ENCODE measurements around the gene MTMR10. TPM values are rescaled to one million over a fixed set of nuclear protein-coding genes. Genes with fewer than 3 reads are reported as not detected.

MTMR10 gene
- total and polyA plus RNA-seq, 2 experiments from 2014 or later = 4.3 to 11.3 TPM

GRCh38 chr15:31027910-31028578, 36.6 kb upstream of the MTMR10 start:
- no peak overlapping the region for H2AFZ ChIP-seq
- Mint-ChIP-seq H3K4me3 (no peak overlapping the region), H3K36me3 (ENCODE audit: low read depth) (no peaks in the 10 kb centered on the region), H3K27me3 (ENCODE audit: insufficient read depth, low read depth, poor library complexity) (peaks cover 3% of the 10 kb centered on the region), H3K4me1 (peaks cover 26% of the 10 kb centered on the region), H3K27ac (no peak overlapping the region), H3K9me3 (no peaks in the 10 kb centered on the region)
- no peak overlapping the region for H3K27ac ChIP-seq (ENCODE audit: low read depth)
- peak; percentile 28 for ATAC-seq
- TF ChIP-seq, protein P1, sequence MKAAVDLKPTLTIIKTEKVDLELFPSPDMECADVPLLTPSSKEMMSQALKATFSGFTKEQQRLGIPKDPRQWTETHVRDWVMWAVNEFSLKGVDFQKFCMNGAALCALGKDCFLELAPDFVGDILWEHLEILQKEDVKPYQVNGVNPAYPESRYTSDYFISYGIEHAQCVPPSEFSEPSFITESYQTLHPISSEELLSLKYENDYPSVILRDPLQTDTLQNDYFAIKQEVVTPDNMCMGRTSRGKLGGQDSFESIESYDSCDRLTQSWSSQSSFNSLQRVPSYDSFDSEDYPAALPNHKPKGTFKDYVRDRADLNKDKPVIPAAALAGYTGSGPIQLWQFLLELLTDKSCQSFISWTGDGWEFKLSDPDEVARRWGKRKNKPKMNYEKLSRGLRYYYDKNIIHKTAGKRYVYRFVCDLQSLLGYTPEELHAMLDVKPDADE (IDR thresholded peaks at IDR 0.05) = no peak
- no peak for TF ChIP-seq NANOG (IDR thresholded peaks at IDR 0.05; ENCODE audit: borderline replicate concordance)
- H3K27me3 ChIP-seq (ENCODE audit: insufficient read depth) = no peaks in the 10 kb centered on the region
- H3K36me3 ChIP-seq (ENCODE audit: insufficient read depth) = no peaks in the 10 kb centered on the region
- H3K4me2 ChIP-seq = no peak overlapping the region
- no peaks in the 10 kb centered on the region for H3F3A ChIP-seq (replicated peaks; ENCODE audit: low read depth)
- H3K4me3 ChIP-seq = no peak overlapping the region
- peaks cover 16% of the 10 kb centered on the region for H3K4me1 ChIP-seq (ENCODE audit: insufficient read depth)
- peaks cover 4% of the 10 kb centered on the region for H3K9me2 ChIP-seq (ENCODE audit: insufficient read depth)
- H4K20me1 ChIP-seq (replicated peaks; ENCODE audit: insufficient read depth) = no peaks in the 10 kb centered on the region
- peak; percentile 24 for DNase-seq (ENCODE audit: low spot score)
- H3K79me2 ChIP-seq (replicated peaks; ENCODE audit: insufficient read depth) = no peaks in the 10 kb centered on the region

GRCh38 chr15:31025996-31026395, 34.6 kb upstream of the MTMR10 start:
- Histone ChIP-seq H3K9me2 (ENCODE audit: insufficient read depth) (no peaks in the 10 kb centered on the region; the same call in none of the 2 replicates), H3K27me3 (ENCODE audit: insufficient read depth) (no peaks in the 10 kb centered on the region), H3K27ac (ENCODE audit: low read depth) (peak overlapping the region; percentile 9; the same call in 1 of the 2 replicates), H3F3A (replicated peaks; ENCODE audit: low read depth) (no peaks in the 10 kb centered on the region), H3K79me2 (replicated peaks; ENCODE audit: insufficient read depth) (no peaks in the 10 kb centered on the region), H3K4me3 (no peak overlapping the region), H3K36me3 (ENCODE audit: insufficient read depth) (no peaks in the 10 kb centered on the region), H4K20me1 (replicated peaks; ENCODE audit: insufficient read depth) (no peaks in the 10 kb centered on the region), H3K4me2 (no peak overlapping the region), H2AFZ (peak overlapping the region; percentile 43; the same call in 1 of the 2 replicates), H3K4me1 (ENCODE audit: insufficient read depth) (peaks cover 16% of the 10 kb centered on the region)
- no peak for ATAC-seq
- Mint-ChIP-seq H3K9me3 (no peaks in the 10 kb centered on the region), H3K4me1 (peaks cover 28% of the 10 kb centered on the region), H3K27ac (no peak overlapping the region), H3K4me3 (no peak overlapping the region), H3K36me3 (ENCODE audit: low read depth) (no peaks in the 10 kb centered on the region), H3K27me3 (ENCODE audit: insufficient read depth, low read depth, poor library complexity) (peaks cover 3% of the 10 kb centered on the region)
- peak; percentile 9 for DNase-seq (ENCODE audit: low spot score)
- TF ChIP-seq ZNF114 (CRISPR knock-in tag; IDR thresholded peaks at IDR 0.05) (no peak), POLR2AphosphoS5 (IDR thresholded peaks at IDR 0.05; ENCODE audit: low read depth) (no peak)

GRCh38 chr15:31024979-31025378, 33.6 kb upstream of the MTMR10 start:
- DNase-seq (ENCODE audit: low spot score) (no peak), ATAC-seq (no peak)
- Histone ChIP-seq H4K20me1 (replicated peaks; ENCODE audit: insufficient read depth) (no peaks in the 10 kb centered on the region), H3F3A (replicated peaks; ENCODE audit: low read depth) (no peaks in the 10 kb centered on the region), H3K79me2 (replicated peaks; ENCODE audit: insufficient read depth) (no peaks in the 10 kb centered on the region), H3K27me3 (ENCODE audit: insufficient read depth) (no peaks in the 10 kb centered on the region), H3K4me2 (peak overlapping the region; percentile 14), H3K4me1 (ENCODE audit: insufficient read depth) (peaks cover 16% of the 10 kb centered on the region), H3K36me3 (ENCODE audit: insufficient read depth) (no peaks in the 10 kb centered on the region), H2AFZ (0 out of 2 replicates have a peak overlapping the region, but pooled peaks have one; percentile 1), H3K27ac (ENCODE audit: low read depth) (peak overlapping the region; percentile 72), H3K4me3 (no peak overlapping the region), H3K9me2 (ENCODE audit: insufficient read depth) (no peaks in the 10 kb centered on the region; the same call in 1 of the 2 replicates)
- Mint-ChIP-seq H3K36me3 (ENCODE audit: low read depth) (no peaks in the 10 kb centered on the region), H3K27ac (peak overlapping the region; percentile 22; the same call in 1 of the 2 replicates), H3K4me1 (peaks cover 28% of the 10 kb centered on the region), H3K9me3 (no peaks in the 10 kb centered on the region), H3K27me3 (ENCODE audit: insufficient read depth, low read depth, poor library complexity) (peaks cover 3% of the 10 kb centered on the region), H3K4me3 (no peak overlapping the region)
- TF ChIP-seq ZNF462 (CRISPR knock-in tag; IDR thresholded peaks at IDR 0.05) (no peak), POLR2AphosphoS5 (IDR thresholded peaks at IDR 0.05; ENCODE audit: low read depth) (no peak)
- TF ChIP-seq, protein P1 (IDR thresholded peaks at IDR 0.05) = no peak
